ENCODE measurements around the gene SEPTIN2.

The SEPTIN2 gene

DNA sequence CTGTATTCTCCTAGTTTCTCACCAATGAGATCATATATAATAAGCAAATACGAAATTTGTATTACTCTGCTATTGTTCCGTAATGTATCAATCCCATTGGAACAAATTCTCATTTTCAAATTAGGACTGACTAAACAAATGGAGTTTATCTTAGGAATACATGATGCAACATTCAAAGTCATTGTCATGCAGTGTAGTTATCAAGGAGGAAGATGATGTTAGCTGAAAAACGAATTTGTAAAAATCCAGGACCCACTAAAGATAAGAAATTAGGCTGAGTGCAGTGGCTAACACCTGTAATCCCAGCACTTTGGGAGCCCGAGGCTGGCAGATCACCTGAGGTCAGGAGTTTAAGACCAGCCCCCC is 14.9 kb downstream of the SEPTIN2 start:
- TF ChIP-seq, protein P1, sequence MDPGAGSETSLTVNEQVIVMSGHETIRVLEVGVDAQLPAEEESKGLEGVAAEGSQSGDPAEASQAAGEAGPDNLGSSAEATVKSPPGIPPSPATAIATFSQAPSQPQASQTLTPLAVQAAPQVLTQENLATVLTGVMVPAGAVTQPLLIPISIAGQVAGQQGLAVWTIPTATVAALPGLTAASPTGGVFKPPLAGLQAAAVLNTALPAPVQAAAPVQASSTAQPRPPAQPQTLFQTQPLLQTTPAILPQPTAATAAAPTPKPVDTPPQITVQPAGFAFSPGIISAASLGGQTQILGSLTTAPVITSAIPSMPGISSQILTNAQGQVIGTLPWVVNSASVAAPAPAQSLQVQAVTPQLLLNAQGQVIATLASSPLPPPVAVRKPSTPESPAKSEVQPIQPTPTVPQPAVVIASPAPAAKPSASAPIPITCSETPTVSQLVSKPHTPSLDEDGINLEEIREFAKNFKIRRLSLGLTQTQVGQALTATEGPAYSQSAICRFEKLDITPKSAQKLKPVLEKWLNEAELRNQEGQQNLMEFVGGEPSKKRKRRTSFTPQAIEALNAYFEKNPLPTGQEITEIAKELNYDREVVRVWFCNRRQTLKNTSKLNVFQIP (CRISPR knock-in tag; IDR thresholded peaks at IDR 0.05; ENCODE audit: borderline replicate concordance, low read depth) = no peak
- no peak for TF ChIP-seq ZFP30 (CRISPR knock-in tag; IDR thresholded peaks at IDR 0.05)
- no peak for TF ChIP-seq ZNF8 (CRISPR knock-in tag; IDR thresholded peaks at IDR 0.05)
- TF ChIP-seq TCF4 (CRISPR knock-in tag; IDR thresholded peaks at IDR 0.05; ENCODE audit: borderline replicate concordance) = no peak
- no peak for TF ChIP-seq ZFP3 (CRISPR knock-in tag; IDR thresholded peaks at IDR 0.05)
- TF ChIP-seq ZC3H10 (CRISPR knock-in tag; IDR thresholded peaks at IDR 0.05) = no peak
- no peak for TF ChIP-seq TOX (CRISPR knock-in tag; IDR thresholded peaks at IDR 0.05; ENCODE audit: borderline replicate concordance)
- no peak for ATAC-seq

DNA sequence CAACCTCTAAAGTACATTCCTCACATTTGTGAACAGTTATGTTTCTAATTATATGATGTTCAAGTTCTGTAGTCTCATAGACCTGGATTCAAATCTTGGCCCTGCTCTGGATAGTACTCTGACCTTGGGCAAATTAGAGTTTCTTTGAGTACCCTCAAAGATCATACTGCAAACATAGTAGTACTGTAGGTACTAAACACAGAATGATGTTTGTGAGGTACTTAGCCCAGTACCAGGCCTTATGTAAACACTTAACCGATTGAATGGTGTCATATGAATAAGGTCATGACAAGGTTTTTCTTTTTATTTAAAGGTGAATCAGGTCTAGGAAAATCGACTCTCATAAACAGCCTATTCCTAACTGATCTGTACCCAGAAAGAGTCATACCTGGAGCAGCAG is 19.1 kb downstream of the SEPTIN2 start:
- no peak for ATAC-seq
- TF ChIP-seq CSDC2 (CRISPR knock-in tag; IDR thresholded peaks at IDR 0.05) (no peak), ZC3H10 (CRISPR knock-in tag; IDR thresholded peaks at IDR 0.05) (no peak), BACH2 (CRISPR knock-in tag; IDR thresholded peaks at IDR 0.05; ENCODE audit: borderline replicate concordance) (no peak), ZNF565 (CRISPR knock-in tag; conservative IDR thresholded peaks at IDR 0.05; ENCODE audit: low read depth) (no peak), GLIS3 (CRISPR knock-in tag; IDR thresholded peaks at IDR 0.05) (no peak), ZFP30 (CRISPR knock-in tag; IDR thresholded peaks at IDR 0.05) (no peak), TOX (CRISPR knock-in tag; IDR thresholded peaks at IDR 0.05; ENCODE audit: borderline replicate concordance) (no peak), RARB (CRISPR knock-in tag; IDR thresholded peaks at IDR 0.05) (no peak), ARNTL (CRISPR knock-in tag; IDR thresholded peaks at IDR 0.05; ENCODE audit: borderline replicate concordance, low read depth) (no peak), OSR1 (CRISPR knock-in tag; IDR thresholded peaks at IDR 0.05) (no peak), ZNF8 (CRISPR knock-in tag; IDR thresholded peaks at IDR 0.05) (no peak), ZFP3 (CRISPR knock-in tag; IDR thresholded peaks at IDR 0.05) (no peak), ESRRG (CRISPR knock-in tag; IDR thresholded peaks at IDR 0.05) (no peak), TCF4 (CRISPR knock-in tag; IDR thresholded peaks at IDR 0.05; ENCODE audit: borderline replicate concordance) (no peak), ZNF70 (CRISPR knock-in tag; IDR thresholded peaks at IDR 0.05) (no peak)
- TF ChIP-seq, protein P2, sequence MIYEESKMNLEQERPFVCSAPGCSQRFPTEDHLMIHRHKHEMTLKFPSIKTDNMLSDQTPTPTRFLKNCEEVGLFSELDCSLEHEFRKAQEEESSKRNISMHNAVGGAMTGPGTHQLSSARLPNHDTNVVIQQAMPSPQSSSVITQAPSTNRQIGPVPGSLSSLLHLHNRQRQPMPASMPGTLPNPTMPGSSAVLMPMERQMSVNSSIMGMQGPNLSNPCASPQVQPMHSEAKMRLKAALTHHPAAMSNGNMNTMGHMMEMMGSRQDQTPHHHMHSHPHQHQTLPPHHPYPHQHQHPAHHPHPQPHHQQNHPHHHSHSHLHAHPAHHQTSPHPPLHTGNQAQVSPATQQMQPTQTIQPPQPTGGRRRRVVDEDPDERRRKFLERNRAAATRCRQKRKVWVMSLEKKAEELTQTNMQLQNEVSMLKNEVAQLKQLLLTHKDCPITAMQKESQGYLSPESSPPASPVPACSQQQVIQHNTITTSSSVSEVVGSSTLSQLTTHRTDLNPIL (CRISPR knock-in tag; IDR thresholded peaks at IDR 0.05; ENCODE audit: low read depth) = no peak

DNA sequence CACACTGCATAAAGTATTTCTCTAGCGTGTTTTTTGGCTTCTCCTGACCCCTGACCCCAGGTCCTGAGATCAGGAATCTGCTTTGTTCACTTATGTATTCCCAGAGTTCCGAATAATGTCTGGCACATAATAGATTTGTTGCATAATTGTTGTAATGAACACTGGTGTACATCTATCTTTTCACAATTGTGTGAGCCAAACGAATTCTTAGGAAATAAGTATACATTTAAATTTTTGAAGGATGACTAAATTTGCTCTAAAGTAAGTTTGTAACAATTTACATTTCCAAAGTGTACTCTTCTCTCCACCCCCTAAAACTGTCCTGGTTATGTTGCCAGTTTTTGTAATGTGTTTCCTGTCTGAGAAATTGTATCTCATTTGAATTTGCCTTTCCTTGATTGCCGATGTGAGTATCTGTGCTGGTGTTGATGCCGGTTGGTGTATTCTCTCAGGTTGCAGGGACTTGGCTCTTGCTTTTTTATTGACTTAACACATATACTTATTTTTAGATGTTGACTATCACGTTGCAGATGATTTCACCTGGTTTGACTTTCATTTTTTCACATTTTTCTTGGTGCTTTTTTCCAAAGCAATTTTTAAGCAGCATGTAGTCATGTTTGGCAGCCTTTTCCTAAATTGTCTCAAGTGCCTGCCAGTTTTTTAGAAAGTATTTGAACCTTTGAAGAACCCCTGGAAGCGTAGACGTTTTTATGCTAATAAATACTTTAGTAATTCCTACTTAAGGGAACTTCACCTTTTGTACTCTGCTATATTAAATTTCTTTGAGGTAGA is 24.3 kb downstream of the SEPTIN2 start:
- ATAC-seq = no peak
- no peak for TF ChIP-seq CSDC2 (CRISPR knock-in tag; IDR thresholded peaks at IDR 0.05)
- no peak for TF ChIP-seq ZC3H10 (CRISPR knock-in tag; IDR thresholded peaks at IDR 0.05)
- TF ChIP-seq ZNF8 (CRISPR knock-in tag; IDR thresholded peaks at IDR 0.05) = no peak

DNA sequence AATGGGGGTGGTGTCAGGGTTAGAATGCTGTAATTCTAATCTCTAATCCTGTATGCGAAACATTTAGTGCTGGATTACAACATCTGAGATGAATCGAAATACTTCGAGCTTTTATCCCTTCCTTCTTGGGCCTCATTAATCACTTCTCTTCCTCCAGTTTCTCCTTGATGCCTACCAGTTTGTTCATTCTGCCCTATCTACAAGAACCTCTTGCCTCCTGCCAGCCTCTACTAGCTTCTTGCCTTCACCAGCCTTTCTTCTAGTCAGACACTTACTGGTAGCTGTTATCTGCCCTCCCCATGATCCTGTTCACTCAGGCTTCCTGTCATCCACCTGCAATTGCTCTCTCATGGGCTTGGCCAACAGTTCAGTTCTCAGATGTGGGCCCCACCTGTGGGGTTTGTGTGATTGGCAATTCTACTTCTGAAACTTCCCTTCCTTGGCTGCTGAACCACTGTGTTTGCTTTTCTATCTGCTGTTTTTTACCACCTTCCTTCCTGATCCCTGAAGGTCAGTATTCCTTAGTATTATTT is 25.0 kb downstream of the SEPTIN2 start:
- TF ChIP-seq ZNF8 (CRISPR knock-in tag; IDR thresholded peaks at IDR 0.05) (no peak), ZFP3 (CRISPR knock-in tag; IDR thresholded peaks at IDR 0.05) (no peak), RARB (CRISPR knock-in tag; IDR thresholded peaks at IDR 0.05) (no peak), CSDC2 (CRISPR knock-in tag; IDR thresholded peaks at IDR 0.05) (no peak), ZFP30 (CRISPR knock-in tag; IDR thresholded peaks at IDR 0.05) (no peak), OSR1 (CRISPR knock-in tag; IDR thresholded peaks at IDR 0.05) (no peak), ZC3H10 (CRISPR knock-in tag; IDR thresholded peaks at IDR 0.05) (no peak), GLIS3 (CRISPR knock-in tag; IDR thresholded peaks at IDR 0.05) (no peak), SNAI2 (CRISPR knock-in tag; IDR thresholded peaks at IDR 0.05) (no peak), ZNF565 (CRISPR knock-in tag; conservative IDR thresholded peaks at IDR 0.05; ENCODE audit: low read depth) (no peak), PPARA (CRISPR knock-in tag; IDR thresholded peaks at IDR 0.05; ENCODE audit: borderline replicate concordance) (no peak), ESRRG (CRISPR knock-in tag; IDR thresholded peaks at IDR 0.05) (no peak), ISL1 (CRISPR knock-in tag; IDR thresholded peaks at IDR 0.05) (no peak), TCF4 (CRISPR knock-in tag; IDR thresholded peaks at IDR 0.05; ENCODE audit: borderline replicate concordance) (no peak), TOX (CRISPR knock-in tag; IDR thresholded peaks at IDR 0.05; ENCODE audit: borderline replicate concordance) (no peak)
- TF ChIP-seq, protein P3, sequence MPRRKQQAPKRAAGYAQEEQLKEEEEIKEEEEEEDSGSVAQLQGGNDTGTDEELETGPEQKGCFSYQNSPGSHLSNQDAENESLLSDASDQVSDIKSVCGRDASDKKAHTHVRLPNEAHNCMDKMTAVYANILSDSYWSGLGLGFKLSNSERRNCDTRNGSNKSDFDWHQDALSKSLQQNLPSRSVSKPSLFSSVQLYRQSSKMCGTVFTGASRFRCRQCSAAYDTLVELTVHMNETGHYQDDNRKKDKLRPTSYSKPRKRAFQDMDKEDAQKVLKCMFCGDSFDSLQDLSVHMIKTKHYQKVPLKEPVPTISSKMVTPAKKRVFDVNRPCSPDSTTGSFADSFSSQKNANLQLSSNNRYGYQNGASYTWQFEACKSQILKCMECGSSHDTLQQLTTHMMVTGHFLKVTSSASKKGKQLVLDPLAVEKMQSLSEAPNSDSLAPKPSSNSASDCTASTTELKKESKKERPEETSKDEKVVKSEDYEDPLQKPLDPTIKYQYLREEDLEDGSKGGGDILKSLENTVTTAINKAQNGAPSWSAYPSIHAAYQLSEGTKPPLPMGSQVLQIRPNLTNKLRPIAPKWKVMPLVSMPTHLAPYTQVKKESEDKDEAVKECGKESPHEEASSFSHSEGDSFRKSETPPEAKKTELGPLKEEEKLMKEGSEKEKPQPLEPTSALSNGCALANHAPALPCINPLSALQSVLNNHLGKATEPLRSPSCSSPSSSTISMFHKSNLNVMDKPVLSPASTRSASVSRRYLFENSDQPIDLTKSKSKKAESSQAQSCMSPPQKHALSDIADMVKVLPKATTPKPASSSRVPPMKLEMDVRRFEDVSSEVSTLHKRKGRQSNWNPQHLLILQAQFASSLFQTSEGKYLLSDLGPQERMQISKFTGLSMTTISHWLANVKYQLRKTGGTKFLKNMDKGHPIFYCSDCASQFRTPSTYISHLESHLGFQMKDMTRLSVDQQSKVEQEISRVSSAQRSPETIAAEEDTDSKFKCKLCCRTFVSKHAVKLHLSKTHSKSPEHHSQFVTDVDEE (CRISPR knock-in tag; IDR thresholded peaks at IDR 0.05) = no peak
- TF ChIP-seq, protein P2 (CRISPR knock-in tag; IDR thresholded peaks at IDR 0.05; ENCODE audit: low read depth) = no peak
- TF ChIP-seq, protein P1 (CRISPR knock-in tag; IDR thresholded peaks at IDR 0.05; ENCODE audit: borderline replicate concordance, low read depth) = no peak
- no peak for ATAC-seq
